SW480 (cell line): ENCODE data around the gene HLA-DQB2.
"Not testable (repeated sequence)": the region's sequence is repeated elsewhere in the genome, so short reads cannot be mapped to it uniquely, and the experiment has no call there.

ENCODE experiments used
- DNase-seq: peaks from one replicate; pipeline ENCODE4 v3.0.0-alpha.2; 2016; ENCODE audit warnings: low spot score

Gene HLA-DQB2

DNA sequence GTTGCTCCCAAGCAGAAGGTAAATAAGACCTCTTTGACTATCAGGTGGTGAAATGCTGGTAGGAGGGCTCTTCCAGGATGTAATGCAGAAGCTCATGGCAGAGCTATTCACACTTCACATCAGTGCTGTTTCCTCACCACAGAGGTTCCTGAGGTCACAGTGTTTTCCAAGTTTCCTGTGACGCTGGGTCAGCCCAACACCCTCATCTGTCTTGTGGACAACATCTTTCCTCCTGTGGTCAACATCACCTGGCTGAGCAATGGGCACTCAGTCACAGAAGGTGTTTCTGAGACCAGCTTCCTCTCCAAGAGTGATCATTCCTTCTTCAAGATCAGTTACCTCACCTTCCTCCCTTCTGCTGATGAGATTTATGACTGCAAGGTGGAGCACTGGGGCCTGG, 17.7 kb downstream of the HLA-DQB2 start:
- not testable (repeated sequence) for DNase-seq

DNA sequence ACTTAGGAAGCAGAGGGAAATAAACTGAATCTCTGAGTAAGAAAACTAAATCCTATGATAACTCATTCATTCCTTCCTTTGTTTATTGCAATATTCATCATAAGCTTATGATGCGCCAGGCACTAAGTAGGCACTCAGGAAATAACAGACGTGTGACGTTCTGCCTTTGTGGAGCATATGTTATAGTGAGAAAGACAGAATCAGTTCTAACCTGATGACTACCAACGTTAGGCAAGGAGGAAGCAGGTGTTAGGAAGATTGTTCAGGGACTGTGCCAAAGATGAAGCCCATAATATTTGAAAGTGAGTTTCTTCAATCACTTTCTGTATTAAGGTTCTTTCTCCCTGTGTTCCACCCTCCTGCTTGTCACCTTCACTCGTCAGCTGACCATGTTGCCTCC, 18.6 kb downstream of the HLA-DQB2 start:
- no peak for DNase-seq

DNA sequence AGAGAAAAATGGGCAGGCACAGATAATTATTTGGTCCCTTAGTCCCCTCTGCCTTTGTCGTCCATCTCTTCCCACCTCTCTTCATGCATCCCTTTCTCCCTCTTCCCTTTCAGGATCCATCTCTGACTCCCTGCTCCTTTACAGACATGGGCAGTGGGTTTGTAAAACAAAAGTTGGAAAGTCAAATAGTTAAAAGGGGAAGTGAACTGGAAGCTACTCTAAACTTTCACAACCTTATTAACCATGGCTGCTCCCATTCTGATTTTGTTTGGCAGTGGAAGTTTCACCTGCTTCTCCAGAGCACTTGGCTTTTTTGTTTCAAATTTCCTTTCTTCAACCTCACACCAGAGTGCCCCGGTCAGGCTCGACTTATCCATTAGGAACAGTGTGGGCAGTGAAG, 21.0 kb downstream of the HLA-DQB2 start:
- no peak for DNase-seq

DNA sequence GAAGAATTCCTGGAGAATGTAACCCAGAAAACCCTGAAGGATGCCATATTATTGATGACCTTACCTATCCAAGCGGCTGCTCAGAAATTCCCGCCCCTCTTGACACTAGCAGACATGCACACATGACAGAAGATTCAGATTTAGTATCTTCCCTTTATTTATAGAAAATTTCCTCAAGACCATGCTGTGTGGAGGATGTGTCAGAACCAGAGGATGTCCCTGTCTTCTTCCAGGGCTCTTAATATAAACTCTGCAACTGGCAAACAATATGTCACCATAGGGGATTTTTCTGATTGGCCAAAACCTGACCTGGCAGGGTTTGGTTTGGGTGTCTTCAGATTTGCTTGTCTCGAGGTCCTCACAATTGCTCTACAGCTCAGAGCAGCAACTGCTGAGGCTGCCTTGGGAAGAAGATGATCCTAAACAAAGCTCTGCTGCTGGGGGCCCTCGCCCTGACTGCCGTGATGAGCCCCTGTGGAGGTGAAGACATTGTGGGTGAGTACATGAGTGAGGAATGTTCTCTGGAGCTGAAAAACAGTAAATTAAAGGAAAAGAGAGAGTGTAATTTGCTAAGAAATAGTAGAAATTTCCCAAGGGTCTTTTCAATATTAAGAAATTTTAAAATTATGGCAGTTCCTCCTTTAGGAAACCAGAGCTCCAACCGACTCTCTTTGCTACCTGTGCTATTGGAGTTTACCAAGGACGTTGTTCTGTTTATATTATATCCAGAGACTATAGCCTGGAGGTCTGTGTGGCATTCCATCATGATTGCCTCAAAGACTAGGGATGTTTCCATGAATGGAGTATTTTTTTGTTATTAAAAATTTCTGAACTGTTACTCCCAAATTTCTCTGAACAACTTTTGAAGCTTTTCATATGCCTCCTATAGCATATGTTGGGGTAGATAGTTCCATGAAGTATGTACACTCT, 22.0 kb downstream of the HLA-DQB2 start, which contains the start of gene HLA-DQA2:
Gene HLA-DQA2, plus strand, starts transcription at position 361 of the 930 bp plus-strand sequence. Its CDS starts 53 bp downstream, at position 414.
- no peak for DNase-seq

DNA sequence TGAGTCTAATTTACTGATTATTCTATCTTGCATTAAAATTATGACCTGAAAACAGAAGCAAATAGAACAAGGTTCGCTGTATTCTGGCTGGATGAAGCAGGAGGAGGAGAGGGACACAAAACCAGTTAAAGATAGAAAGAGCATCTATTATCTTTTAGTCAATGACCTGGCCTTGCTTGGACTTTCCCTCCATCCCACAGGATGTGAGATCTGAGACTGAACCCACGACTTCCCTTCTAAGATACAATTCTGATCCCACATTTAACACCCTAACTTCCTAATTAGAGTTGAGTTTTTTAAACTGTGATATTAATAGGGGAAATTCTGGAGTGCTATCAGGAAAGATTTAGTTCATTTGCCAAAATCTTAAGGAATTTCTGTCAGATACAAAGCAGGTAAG, 25.2 kb downstream of the HLA-DQB2 start:
- DNase-seq = no peak

DNA sequence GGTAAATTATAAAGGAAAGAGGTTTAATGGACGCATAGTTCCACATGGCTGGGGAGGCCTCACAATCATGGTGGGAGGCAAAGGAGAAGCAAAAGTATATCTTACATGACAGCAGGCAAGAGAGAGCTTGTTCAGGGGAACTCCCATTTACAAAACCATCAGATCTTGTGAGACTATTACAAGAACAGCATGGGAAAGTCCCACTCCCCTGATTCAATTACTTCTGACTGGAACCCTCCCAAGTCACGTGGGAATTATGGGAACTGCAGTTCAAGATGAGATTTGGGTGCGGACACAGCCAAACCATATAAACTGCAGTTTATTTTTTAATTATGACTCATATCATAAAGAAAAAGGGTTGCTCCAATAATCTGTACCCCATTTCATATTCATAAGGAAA, 44.5 kb downstream of the HLA-DQB2 start:
- no peak for DNase-seq

DNA sequence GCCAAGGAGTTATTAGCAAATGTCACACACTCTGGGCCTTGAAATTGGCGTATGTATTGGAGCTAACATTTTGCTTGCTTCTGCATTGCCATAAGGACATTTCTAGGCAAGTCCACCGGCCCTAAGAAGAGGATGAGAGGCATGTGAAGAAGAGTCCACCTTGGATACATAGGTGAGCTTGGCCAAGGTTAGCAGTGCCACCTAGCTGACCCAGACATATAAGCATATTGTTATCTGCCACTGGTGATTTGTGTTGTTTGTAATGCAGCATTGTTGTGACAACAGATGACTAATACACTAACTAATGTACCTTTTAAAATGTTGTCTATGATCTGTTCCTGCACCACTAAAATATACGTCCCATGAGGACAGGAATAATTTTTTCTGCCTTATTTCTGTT, 46.9 kb downstream of the HLA-DQB2 start:
- DNase-seq = no peak

DNA sequence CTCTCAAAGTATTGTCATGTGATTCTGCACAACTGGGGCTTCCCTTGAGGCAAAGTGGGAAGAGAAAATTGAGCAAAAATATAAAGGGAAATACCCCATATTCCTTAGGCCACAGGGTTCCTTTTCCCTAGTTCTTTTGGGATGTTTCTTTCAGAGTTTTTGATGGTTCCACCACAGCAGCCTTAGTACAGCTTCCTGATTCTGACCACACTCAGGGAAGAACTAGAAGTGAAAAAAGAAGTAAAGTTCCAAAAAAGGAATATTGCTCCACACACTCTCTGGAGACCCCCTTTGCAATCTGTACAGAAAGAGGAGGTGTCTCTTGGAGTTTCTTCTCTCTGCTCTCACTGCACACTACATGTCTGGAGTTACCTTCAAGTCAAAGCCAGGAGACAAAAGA, 50.1 kb downstream of the HLA-DQB2 start:
- DNase-seq = no peak

DNA sequence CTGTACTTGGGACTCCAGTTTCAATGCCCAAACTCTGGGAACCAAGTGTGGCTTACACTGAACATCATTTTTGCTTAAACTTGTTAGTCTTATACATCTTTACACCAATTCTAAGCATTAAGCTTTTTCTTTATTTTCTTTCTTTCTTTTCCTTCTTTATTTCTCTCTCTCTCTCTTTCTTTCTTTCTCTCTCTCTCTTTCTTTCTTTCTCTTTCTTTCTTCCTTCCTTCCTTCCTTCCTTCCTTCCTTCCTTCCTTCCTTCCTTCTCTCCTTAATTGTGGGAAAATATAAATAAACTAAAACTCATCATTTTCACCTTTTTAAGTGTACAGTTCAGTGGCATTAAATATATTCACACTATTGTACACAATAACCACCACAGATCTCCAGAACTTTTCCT, 53.7 kb downstream of the HLA-DQB2 start:
- DNase-seq = no peak
